Choroid plexus epithelial cell (primary cell): ENCODE results near the gene C1orf56.

Experiments used
- DNase-seq: peaks from one replicate; pipeline ENCODE4 v3.0.0-alpha.2; 2010; ENCODE audit warnings: low read depth
- H3K4me3 ChIP-seq: 2 replicates; pipeline ENCODE4 v1.5.1; 2011; ENCODE audit warnings: low read depth, mild to moderate bottlenecking, control low read depth, low read length, moderate library complexity
- CTCF ChIP-seq: conservative IDR thresholded peaks from 2 replicates; pipeline ENCODE4 v1.5.1; 2011; ENCODE audit warnings: low read depth, mild to moderate bottlenecking, control low read depth, inconsistent platforms, low read length, moderate library complexity

Gene C1orf56

GRCh38 chr1:151043163-151043562, 4.4 kb upstream of the C1orf56 start:
- no peak for DNase-seq
- no peak for TF ChIP-seq CTCF
- no peak overlapping the region for H3K4me3 ChIP-seq

- DNase-seq = peak; percentile 79
- peak overlapping the region; percentile 75 for H3K4me3 ChIP-seq
- TF ChIP-seq CTCF = peak; percentile 65
These were observed 534 bp downstream of the C1orf56 start for GRCh38 chr1:151047925-151048644.

DNA sequence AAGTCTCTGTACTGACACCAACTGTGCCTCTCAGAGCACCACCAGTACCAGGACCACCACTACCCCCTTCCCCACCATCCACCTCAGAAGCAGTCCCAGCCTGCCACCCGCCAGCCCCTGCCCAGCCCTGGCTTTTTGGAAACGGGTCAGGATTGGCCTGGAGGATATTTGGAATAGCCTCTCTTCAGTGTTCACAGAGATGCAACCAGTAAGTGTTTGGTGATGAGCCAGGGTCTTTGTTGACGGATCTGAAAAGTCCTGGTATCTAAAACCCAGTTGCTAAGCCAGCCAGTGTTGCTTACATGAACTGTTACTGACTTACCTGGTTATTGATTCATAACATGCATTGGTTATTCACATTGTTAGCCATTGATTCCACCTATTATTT, 1.1 kb downstream of the C1orf56 start:
- H3K4me3 ChIP-seq = peak overlapping the region; percentile 75
- no peak for DNase-seq
- no peak for TF ChIP-seq CTCF

GRCh38 chr1:151049458-151049857, 1.9 kb downstream of the C1orf56 start:
- DNase-seq = no peak
- H3K4me3 ChIP-seq = no peak overlapping the region
- no peak for TF ChIP-seq CTCF

- no peak for DNase-seq
- no peak for TF ChIP-seq CTCF
- no peak overlapping the region for H3K4me3 ChIP-seq
These were observed 2.6 kb downstream of the C1orf56 start for GRCh38 chr1:151050051-151050688.

DNA sequence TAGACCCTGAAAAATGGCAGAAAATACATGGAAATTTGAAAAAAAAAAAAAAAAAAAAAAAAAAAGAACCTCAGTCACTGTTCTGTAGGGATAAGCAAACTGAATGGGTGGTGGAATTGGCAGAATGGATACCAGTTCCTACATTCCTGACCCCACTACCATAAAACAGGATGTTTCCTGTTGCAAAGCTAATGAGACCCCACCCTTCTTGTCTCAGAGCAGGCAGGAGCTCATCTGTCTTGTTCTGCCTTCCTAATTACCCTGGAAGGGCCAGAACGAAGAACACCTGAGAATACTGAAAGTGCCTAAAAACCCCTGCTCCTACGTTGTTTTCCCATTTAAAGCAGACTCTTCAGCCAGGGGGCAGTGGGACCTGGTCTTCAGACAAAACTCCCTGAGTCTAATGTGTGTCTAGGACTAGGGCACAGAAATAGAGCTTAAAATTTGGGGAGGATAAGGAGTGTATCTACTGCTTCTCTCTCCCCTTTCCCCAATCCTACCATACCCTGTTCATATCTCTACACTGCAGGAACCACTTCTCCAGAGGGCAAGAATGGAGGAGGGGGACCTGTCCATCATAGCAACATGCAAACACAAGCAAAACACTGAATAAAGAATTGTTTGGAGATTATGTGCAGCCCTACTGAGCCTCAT, 3.9 kb downstream of the C1orf56 start:
- no peak overlapping the region for H3K4me3 ChIP-seq
- DNase-seq = no peak
- TF ChIP-seq CTCF = no peak
